Activated naive CD8-positive, alpha-beta T cell treated with anti-CD3 and anti-CD28 coated beads, Interleukin-2, amount 50 U/mL, for 16 hours (primary cell): Measurements from ENCODE around the gene UXS1.

Experiments
- DNase-seq: peaks from one replicate; pipeline ENCODE4 v3.0.0-alpha.2; 2020; ENCODE audit warnings: low read depth, low spot score

The UXS1 gene

GRCh38 chr2:106189325-106189724, 4.8 kb downstream of the UXS1 start:
- DNase-seq, result no peak

- DNase-seq, result no peak
Measured at GRCh38 chr2:106187273-106187891, 6.7 kb downstream of the UXS1 start.

GRCh38 chr2:106185475-106186184, 8.5 kb downstream of the UXS1 start:
- DNase-seq, result no peak

DNA sequence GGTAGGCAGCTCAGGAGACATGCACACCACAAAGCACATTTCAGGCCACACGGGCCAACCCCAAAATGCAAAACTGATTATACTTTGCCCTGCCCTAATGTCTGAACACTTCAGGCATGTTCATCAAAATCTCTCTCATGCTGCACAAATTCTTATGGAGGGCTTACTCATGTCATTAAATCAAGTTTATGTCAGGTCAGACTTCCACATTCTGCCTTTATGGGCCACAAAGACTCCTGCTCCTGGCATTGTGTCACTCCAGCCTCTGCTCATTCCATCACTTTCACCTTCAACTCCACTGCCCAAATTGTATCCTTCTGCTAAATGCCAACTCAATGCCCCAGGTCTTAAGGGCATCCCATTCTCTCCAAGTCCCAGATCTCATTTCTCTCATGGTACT, 9.2 kb downstream of the UXS1 start:
- no peak for DNase-seq

GRCh38 chr2:106184394-106184793, 9.7 kb downstream of the UXS1 start:
- no peak for DNase-seq

DNA sequence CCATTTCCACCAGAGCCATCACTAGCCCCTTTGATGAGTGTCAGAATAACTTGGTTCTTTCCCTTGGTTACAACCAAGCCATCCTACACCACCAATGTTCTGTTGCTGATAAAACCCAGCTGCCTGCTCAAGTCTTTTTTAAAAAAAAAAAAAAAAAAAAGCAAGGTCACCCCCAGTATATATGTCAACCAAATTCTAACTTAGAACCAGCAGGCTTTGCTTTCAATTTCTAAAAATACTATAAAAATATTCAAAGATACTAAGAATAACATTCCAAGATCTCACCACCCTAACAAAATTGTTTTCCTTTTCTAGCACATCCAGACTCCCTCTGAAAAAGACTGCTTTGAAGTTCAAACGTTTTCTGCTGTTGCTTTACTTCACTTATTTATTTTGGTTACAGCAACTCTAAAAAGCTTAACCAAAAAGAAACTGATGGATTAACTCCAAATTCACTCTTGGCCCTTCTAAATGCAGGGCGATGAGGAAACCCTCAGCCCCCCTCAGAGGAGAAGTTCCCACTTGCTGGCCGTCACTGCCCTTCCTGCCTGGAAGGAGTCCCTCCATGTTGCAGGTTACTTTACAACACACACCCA, 10.9 kb downstream of the UXS1 start:
- DNase-seq, result no peak

DNA sequence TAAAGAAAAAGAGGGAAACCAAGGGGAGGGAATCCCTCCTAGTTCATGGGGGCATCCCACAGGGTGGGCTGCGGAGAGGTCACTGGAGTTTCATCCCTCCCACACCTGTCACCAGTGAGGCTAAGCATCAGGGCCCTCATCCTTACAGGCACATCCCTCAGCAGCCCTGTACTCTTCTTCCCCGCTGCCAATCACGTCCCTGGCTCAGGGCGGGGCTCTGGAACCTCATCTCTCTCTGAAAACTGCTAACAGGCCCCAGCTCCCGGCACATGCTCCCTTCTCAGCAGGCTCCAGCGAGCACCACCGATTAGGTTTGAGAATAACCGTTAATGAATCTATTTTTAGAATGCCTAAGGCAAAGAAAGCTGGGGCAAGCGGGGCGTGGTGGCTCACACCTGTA, 13.0 kb downstream of the UXS1 start:
- DNase-seq, result no peak

- no peak for DNase-seq
Measured at GRCh38 chr2:106180602-106181001, 13.5 kb downstream of the UXS1 start.

DNA sequence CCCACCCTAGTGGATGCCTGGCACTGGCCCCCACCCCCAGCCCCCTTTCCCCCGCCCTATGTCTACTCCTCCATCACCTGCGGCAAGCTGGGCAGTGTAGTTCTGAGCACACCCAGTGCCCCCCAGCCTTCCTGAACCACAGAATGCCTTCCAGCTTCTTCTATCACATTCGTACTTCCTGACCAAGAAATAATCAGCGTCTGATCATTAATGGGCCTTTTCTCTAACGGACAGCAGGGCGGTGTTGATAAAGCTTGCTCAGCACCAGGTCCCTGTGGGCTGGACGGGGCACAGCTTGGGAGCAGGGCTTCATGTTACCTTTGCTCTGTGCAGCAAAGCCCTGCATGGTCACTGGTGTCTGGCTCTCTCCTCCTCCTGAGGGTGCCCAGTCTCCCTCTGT, 15.4 kb downstream of the UXS1 start:
- DNase-seq, result no peak

GRCh38 chr2:106177581-106177980, 16.5 kb downstream of the UXS1 start:
- DNase-seq, result no peak

- DNase-seq, result no peak
Measured at GRCh38 chr2:106176446-106177099, 17.5 kb downstream of the UXS1 start.

DNA sequence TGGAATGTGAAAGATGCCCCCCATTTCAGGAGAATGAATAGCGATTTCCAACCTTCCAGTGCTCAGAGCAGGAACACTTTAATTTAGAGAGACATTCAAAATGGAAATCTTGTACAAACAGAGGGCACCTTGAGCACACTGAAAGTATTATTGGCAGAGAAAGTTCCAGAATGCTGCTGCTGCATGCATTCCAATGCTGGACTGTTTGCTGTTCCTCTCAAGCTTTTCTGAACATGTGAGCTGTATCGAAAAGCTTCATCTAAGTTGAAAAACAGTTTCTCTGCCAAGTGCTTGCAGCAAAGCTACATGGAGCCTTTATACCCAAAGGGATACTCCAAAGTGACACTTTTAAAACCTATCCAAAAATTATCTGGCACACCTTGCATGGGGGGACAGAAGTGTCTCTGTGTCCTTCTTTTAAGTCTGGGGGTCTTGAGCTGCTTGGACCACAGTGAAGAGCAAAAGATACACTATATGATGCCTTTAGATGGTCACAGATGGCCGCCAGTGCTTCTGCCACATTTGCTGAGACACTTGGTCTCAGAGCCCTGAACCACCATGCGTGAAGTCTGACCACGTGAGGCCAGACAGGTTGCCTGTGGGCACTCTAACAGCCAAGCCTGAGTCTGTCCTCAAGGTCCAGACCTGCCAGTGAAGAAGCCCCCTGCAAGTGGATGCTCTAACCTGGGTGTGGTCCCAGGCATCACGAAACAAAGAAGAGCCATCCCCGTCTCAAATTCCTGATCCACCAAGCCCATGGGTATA, 18.8 kb downstream of the UXS1 start:
- DNase-seq, result no peak

DNA sequence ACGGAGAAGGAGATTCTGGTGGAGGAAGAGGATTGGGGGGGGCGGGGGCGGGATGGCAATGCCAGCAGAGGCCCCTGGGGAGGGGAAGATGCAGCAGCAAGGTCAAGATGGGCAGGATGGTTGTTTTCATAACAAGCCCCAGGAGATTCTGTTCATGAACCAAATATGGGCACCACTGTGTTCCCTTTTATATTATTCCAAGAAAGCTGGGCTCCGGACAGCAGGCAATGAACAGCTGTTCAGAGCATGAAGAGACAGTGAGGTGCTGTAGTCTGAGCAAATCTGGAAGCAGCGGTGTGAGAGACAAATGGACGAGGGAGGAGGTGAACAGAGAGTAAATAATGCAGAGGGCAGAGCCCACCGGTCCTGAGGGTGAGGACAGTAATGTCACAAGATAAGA, 20.0 kb downstream of the UXS1 start:
- DNase-seq, result no peak

DNA sequence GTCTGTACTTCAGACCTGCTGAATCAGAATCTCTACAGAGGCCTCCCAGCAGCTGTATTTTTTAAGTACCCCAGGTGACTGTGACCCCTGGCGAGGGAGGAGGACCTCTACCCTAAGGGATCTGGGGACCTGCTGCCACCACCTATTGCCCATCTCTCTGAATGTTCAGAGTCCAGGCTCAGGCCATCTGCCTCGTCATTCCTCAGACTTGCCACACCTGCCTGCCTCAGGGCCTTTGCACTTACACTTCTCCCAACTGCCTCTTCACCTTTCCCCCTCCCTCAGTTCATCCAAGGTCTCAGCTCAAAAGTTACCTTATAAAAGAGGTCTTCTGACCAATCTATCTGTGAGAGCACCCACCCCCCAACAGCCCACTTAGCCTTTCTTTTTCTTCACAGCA, 21.5 kb downstream of the UXS1 start:
- no peak for DNase-seq

GRCh38 chr2:106168657-106169056, 25.4 kb downstream of the UXS1 start:
- no peak for DNase-seq

GRCh38 chr2:106167067-106167466, 27.0 kb downstream of the UXS1 start:
- no peak for DNase-seq

DNA sequence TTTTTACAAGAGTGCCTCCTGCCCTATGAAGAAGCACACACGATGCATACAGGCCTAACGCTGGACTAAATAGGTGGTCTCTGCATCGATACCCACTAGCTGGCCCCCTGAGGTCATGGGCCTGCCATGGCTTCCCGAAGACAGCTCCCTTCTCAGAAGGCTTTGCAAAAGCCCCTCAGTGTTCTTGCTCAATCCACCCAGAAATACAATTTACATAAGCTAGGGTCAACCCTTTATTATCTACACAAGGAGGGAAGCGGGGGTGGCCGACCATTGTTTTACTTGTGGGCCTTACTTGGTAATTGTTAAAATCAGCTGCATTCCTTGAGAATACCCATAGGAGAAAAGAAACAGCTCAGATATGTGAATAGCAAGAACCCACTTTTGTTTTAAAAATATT, 28.5 kb downstream of the UXS1 start:
- no peak for DNase-seq

- DNase-seq, result no peak
Measured at GRCh38 chr2:106165029-106165428, 29.1 kb downstream of the UXS1 start.

DNA sequence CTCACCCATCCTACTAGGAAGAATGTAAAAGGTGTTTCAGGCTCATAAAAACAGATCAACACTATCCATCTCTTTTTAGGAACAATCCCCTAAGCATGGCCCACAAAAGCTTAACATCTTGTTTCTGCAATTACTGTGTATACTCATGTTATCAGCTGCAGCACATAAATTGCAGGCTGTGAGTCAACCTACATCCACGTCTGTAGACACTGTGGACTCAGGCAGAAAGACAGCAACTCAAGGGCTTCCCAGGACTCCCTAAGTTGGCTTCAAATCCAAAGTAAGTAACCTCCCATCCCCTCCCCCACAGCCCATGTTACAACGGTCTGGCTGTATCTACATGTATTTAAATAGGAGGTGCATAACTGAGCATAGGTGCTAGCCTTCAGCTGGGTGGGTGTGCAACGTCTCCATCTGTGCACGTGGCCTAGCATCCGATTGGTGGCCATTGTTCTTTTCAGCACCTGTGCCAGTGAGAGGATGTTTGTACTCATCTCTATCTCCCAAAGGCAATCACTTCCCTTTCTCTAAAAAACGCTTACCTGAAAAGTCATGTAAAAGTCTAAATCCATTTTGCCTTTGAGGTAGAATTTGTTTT, 30.1 kb downstream of the UXS1 start:
- DNase-seq, result no peak

DNA sequence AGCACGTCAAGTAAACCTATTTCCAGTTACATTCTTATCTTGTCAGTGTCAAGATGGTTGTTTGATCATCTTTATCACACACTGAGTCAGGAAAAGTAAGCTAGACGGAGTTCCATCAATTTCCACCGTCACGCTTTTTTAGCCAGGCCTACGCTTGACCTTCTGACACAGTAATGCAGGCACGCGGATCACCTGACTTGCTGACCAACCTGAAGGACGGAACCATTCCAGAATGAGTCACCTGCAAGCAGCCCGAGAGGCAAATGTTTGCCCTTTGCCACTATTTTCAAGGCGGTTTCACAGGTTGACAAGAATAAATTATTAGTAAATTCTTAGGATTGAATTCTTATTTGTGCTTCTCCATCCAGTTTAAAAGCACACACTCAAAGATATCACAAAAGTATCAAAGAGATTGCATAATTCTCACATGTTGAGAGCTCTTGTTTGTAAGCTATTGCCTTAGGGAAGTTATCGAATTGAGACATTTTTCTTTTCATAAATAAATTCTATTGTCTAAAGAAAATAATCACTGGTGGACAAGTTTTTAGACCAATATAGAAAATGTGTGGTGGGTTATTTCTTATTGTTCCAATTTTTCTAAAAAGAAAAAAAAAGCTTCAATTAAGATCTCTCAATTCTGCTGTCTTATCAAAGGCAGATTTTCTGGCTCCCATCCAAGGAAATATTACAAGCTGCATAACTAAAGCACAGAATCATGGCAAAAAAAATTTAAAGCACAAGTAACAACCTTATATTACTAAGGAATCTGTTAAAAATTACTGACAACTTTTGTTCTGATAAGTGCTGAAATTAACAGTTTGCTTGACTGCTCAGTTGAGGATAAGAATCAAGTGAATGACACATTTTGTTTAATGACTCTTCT, 31.9 kb downstream of the UXS1 start:
- DNase-seq, result no peak

DNA sequence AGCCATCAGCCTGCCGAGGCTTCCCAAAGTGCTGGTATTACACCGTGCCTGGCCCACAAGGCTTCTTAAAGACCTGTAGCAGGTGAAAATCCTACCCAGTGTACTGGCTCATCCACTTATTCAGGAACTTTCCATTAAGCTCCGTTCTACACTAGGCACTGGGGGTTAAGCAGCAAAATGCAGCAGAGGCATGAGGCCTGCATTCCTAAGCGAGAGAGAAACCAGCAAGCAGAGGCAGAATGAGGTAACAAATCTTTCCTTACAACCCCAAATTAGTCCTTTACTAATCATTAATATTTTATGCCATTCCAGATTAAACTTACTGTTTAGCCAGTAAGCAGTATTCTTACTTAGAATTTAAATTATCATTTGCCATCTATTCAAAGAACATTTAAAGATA, 32.8 kb downstream of the UXS1 start:
- no peak for DNase-seq
